NAMALWA (cell line): Measurements from ENCODE around the gene CCDC195.
A peak's percentile ranks its signal among the peaks of the same experiment; 100 is the strongest.

Experiments used
- DNase-seq: peaks from one replicate; pipeline ENCODE4 v3.0.0-alpha.2; 2015; ENCODE audit warnings: low spot score

Gene CCDC195, protein sequence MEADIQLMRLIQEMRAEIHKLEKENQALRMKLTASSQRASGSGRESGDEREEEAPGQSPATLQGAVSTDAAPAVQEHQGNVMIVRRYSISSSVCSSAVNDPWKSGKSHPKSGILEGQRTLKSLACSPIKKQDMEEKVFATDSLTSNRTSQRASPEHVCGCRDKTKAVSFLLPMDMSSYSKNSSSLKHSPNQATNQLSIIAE

DNA sequence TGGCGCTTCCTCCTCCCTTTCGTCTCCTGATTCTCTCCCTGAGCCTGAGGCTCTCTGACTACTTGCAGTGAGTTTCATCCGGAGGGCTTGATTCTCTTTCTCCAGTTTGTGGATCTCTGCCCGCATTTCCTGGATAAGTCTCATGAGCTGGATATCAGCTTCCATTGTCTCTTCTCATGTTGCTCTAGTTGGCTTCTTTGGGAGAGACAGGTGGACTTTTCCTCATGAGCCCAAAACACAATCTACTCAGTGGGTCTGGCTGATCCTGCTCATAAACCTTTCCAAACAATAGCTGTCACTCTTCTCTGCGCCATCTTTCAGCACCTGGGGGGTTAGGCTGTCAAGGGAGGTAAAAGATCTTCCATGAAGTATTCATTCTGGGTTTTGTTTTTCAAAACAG is at the start of gene CCDC195:
TSS of gene CCDC195 (minus strand) at position 165 of the 400 bp plus-strand sequence. CDS start at position 165, 0 bp downstream.
- no peak for DNase-seq

DNA sequence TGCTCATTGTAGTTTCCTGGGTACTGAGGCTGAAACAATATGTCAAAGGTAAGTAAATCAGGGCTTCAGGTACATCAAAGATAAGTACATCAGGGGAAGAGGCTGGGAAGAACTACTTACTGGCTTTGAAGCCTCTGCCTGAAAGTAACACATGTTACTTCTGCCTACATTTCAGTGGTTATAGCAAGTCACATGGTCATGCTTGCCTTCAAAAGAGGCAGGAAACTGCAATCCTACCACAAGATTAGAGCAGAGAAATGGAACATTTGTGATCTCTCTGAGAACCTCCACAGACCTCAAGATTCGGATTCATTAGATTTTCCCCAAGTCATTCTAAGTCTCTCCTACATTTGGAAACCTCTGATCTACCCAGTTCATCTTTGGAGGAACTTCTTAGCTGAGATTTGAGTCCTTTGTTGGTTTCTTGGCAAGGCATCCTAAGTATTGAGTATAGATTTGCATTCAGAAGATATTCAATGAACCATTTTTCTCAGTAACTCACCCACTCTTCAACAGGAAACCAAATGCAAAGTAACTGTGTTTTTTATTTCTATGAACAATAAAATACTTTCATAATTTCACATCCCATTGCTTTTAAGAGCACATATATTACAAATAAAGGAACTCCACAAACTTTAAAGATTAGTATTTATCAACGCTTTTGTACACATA is 48.5 kb upstream of the CCDC195 start:
- peak; percentile 47 for DNase-seq

GRCh38 chr2:224757934-224758548 is 41.9 kb upstream of the CCDC195 start:
- DNase-seq: no peak

GRCh38 chr2:224753743-224754540 is 37.8 kb upstream of the CCDC195 start:
- no peak for DNase-seq

DNA sequence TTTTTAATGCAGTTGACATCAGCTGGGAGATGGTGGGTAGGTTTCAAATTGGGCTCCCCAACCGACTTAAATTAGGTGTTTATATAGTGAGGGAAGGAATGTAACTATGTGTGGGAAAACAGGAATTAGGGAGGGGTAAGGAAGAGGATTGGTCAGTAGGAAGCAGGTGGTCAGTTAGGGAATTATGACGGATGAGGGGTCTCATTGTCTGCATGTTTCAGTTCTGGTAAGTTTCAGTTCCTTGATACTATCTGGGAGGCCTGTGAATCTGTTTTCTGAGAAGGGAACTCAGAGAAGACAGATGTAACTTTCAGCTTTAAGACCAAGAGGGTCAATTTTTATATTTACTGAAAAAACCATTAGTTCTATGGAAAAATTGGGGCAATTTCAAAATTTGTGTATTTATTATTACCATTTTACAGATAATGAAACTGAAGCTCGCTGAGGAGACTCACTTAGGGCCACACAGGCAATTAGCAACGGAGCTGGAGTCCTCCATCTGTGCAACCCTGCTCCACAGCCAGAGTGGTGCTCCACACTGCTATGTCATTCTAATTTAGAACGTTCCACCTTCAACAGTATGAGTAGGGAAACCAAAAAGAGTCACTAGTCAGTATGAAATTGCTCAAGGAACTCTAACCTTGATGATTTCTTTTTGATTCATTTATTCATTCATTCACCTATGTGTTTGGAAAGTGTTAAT is 36.0 kb upstream of the CCDC195 start:
- DNase-seq: peak; percentile 31

DNA sequence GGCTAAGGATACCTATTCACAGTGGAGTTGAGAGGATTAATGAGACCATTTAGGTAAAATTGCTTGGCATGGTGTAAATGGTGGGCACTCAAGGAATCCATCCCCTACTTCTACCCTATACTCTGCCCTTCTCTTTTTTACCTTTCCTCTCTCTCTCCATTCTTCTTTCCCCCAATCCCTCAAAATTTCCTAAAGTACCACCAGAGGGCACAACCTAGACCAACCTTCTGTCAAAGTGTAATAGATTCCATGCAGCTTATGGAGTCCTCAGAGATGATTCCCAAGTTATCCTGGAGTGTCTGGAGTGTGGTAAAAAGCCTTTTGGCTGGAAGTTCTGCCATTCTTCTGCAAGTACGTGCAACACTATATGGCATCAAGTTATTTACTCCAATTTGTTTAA is 33.0 kb upstream of the CCDC195 start:
- DNase-seq: no peak

DNA sequence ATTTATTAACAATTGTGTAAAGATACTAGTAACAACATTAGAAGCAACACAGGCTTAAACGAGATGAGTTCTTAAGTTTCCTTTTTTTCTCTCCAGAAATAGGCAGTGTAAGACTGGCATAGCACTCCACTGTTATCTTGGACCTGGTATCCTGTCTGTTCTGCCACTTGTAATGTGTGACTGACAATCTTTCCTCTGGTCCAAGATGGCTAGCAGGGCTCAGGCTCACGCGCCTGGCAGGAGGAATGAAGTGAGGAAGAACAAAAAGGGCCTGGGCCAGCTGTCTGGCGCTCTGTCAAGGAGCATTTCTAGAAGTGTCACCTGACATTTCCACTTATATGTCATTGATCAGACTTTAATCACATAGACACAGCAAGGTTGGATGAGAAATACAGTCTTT is 31.6 kb upstream of the CCDC195 start:
- DNase-seq: no peak

DNA sequence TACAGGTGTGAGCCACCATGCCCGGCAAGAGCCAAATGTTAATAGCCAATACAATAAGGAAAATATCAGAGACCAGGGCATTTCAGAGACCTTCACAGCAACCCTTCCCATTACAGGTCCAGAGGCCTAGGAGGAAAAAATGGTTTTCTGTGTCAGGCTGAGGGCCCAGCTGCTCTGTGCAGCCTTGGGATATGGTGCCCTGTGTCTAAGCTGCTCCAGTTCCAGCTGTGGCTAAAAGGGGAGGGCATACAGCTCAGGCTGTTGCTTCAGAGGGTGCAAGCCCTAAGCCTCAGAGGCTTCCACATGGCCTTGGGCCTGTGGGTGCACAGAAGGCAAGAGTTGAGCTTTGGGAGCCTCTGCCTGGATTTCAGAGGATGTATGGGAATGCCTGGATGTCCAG is 20.1 kb upstream of the CCDC195 start:
- no peak for DNase-seq

- no peak for DNase-seq
These were observed 18.8 kb upstream of the CCDC195 start for GRCh38 chr2:224734949-224735348.

- no peak for DNase-seq
These were observed 15.5 kb upstream of the CCDC195 start for GRCh38 chr2:224731665-224732064.

DNA sequence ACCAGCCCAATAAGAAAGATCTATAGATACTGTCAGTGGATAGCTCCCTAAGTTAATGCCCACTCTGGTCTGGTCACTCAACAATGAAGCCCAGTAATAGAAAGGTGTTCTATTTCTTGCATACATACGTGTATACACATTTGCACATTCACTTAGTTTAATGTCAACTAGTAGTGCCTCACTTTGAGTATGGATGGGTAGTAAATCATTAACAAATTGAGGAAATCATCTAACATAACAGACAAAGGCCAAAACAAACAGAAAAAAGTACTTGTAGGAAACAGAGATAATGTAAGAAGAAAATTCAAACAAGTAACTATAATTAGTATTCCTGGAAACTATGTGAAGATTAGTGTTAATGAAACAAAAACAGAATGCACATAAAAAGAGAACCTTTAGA is 13.3 kb upstream of the CCDC195 start:
- DNase-seq: no peak

- DNase-seq: no peak
These were observed 8.2 kb upstream of the CCDC195 start for GRCh38 chr2:224724331-224724730.

- DNase-seq: no peak
These were observed 7.5 kb upstream of the CCDC195 start for GRCh38 chr2:224723586-224724217.

DNA sequence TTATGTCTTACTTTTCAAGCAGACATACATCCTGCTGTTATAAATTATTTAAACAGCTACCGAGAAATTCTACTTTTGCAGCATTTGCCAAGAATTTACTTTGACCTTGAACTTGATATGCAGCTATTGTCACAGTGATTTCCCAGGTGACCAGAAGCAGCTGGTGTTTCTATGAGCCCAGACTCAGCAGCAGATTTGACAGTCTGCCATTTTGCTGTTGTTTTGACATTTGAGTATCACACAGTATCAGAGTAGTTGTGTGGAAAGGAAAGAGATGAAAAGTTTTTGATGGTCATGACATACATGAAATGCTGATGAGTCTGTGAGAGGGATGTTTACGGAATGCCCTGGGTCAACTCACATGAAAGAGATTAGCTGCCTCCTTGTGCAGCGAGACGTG is 6.6 kb upstream of the CCDC195 start:
- no peak for DNase-seq

- no peak for DNase-seq
These were observed 6.1 kb upstream of the CCDC195 start for GRCh38 chr2:224722250-224722649.

- no peak for DNase-seq
These were observed 756 bp upstream of the CCDC195 start for GRCh38 chr2:224716921-224717320.

DNA sequence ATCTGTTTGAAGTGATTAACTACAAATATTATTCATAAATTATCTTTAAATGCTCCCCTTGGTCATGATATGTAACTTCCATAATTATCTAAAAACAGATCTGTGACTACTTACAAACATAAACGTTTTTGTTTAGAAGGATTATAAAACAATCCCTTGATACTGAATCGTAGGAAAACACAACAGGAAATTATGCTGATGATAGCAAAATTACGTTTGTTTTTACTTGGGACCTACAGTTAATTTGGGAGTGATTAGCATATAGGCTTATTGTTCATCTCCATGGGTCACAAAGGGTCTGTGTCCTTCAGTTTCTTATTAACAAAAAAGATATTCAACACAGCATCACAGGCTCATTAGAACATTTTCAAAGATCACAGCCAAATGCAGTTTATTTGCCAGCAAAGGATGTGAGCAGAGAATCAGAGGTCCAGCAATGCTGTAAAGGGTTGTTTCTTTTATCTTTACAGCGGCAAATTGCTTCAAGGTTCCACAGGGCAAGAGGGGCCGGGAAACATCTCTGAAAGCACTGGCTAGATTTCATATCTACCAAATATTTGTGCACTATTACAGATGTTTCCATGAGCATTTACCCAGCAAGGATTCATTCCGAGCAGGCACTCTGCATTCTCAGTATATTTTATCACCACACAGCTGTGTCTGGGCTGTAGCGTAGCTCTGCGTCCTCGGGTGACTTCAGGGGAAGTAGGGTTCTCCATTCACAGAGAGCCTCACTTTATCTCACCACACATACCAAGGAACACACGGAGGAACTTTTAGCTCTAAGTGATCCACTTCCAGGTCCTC is 4.1 kb downstream of the CCDC195 start:
- no peak for DNase-seq

DNA sequence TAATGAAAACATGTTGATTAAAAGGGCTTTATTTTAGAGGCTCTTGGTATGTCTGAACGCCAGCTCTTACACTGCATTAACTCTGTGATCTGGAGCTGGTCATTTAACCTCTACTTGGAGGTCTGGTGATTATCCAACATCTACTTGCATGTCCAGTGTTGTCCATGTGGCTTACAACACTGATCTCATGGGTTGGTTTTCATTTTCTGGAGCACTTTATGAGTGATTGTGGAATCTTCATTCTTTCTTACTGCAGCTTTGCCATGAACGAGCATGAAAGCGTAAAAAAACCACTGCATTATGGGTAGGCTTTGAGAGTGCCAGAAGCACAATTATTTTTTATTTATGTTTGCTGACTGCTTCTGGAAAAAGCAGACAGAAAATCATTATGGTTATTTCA is 4.8 kb downstream of the CCDC195 start:
- DNase-seq: no peak

DNA sequence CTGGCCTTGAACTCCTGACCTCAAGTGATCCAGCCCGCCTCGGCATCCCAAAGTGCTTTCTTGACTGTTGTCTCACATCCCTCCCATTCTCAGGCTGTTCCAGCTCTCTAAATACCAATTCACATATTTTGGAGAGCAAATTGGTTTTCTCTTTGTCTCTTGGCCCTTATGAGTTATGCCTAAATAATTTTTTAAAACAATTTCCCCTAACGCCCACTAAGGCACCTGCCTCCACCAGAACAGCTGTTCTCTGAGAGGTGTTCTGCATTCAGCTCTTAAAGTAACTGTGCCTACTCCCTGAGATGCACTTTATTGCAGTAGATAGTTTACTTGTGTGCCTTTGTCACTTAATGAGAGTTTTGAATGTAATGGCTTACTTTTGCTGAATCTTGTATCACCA is 6.9 kb downstream of the CCDC195 start:
- no peak for DNase-seq

- no peak for DNase-seq
These were observed 21.7 kb downstream of the CCDC195 start for GRCh38 chr2:224694502-224694901.

GRCh38 chr2:224691563-224691962 is 24.6 kb downstream of the CCDC195 start:
- DNase-seq: no peak
